ENCODE measurements around the gene GAGE13. TPM values are rescaled to one million over a fixed set of nuclear protein-coding genes. Genes with fewer than 3 reads are reported as not detected.

GAGE13 gene
- total and polyA plus RNA-seq, 9 of the 15 experiments (the other 6 are each of a cell fraction or from before 2014, with no cell fraction given), result 31.6 to 506 (median 154) TPM

DNA sequence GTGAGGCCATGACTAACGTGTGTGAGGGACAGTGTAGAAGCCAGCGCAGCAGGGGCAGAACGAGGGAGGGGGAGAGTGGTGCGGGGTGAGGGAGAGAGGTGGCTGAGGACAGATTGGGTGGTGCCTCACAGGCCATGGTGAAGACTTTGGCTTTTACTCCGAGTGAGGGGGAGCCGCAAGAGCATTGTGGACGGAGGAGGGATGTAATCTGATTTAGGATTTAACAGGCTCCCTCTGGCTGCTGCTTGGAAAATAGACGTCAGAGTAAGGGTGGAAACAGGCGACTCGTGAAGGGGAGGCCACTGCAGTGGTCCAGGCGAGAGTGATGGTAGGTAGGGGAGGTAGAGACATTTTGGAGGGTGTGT is 48.8 kb upstream of the GAGE13 start (continued):
- TF ChIP-seq, protein P1, sequence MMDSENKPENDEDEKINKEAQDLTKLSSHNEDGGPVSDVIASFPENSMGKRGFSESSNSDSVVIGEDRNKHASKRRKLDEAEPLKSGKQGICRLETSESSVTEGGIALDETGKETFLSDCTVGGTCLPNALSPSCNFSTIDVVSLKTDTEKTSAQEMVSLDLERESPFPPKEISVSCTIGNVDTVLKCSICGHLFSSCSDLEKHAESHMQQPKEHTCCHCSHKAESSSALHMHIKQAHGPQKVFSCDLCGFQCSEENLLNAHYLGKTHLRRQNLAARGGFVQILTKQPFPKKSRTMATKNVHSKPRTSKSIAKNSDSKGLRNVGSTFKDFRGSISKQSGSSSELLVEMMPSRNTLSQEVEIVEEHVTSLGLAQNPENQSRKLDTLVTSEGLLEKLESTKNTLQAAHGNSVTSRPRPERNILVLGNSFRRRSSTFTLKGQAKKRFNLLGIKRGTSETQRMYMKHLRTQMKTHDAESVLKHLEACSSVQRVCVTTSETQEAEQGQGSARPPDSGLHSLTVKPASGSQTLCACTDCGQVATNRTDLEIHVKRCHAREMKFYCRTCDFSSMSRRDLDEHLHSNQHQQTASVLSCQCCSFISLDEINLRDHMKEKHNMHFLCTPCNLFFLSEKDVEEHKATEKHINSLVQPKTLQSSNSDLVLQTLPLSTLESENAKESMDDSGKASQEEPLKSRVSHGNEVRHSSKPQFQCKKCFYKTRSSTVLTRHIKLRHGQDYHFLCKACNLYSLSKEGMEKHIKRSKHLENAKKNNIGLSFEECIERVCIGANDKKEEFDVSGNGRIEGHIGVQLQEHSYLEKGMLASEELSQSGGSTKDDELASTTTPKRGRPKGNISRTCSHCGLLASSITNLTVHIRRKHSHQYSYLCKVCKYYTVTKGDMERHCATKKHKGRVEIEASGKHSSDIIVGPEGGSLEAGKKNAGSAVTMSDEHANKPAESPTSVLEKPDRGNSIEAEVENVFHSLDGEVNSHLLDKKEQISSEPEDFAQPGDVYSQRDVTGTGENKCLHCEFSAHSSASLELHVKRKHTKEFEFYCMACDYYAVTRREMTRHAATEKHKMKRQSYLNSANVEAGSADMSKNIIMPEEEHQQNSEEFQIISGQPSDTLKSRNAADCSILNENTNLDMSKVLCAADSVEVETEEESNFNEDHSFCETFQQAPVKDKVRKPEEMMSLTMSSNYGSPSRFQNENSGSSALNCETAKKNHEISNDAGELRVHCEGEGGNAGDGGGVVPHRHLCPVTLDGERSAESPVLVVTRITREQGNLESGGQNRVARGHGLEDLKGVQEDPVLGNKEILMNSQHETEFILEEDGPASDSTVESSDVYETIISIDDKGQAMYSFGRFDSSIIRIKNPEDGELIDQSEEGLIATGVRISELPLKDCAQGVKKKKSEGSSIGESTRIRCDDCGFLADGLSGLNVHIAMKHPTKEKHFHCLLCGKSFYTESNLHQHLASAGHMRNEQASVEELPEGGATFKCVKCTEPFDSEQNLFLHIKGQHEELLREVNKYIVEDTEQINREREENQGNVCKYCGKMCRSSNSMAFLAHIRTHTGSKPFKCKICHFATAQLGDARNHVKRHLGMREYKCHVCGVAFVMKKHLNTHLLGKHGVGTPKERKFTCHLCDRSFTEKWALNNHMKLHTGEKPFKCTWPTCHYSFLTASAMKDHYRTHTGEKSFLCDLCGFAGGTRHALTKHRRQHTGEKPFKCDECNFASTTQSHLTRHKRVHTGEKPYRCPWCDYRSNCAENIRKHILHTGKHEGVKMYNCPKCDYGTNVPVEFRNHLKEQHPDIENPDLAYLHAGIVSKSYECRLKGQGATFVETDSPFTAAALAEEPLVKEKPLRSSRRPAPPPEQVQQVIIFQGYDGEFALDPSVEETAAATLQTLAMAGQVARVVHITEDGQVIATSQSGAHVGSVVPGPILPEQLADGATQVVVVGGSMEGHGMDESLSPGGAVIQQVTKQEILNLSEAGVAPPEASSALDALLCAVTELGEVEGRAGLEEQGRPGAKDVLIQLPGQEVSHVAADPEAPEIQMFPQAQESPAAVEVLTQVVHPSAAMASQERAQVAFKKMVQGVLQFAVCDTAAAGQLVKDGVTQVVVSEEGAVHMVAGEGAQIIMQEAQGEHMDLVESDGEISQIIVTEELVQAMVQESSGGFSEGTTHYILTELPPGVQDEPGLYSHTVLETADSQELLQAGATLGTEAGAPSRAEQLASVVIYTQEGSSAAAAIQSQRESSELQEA (IDR thresholded peaks at IDR 0.05; ENCODE audit: low read depth), result peak; percentile 59; the same call in 1 of the 2 replicates
- TF ChIP-seq, protein P2, sequence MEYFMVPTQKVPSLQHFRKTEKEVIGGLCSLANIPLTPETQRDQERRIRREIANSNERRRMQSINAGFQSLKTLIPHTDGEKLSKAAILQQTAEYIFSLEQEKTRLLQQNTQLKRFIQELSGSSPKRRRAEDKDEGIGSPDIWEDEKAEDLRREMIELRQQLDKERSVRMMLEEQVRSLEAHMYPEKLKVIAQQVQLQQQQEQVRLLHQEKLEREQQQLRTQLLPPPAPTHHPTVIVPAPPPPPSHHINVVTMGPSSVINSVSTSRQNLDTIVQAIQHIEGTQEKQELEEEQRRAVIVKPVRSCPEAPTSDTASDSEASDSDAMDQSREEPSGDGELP (CRISPR knock-in tag; IDR thresholded peaks at IDR 0.05; ENCODE audit: borderline replicate concordance), result peak; percentile 21; the same call in 1 of the 2 replicates
- TF ChIP-seq ZNF408 (CRISPR knock-in tag; IDR thresholded peaks at IDR 0.05; ENCODE audit: low read depth) (no peak), ZNF134 (CRISPR knock-in tag; conservative IDR thresholded peaks at IDR 0.05) (peak; percentile 78), HDGF (IDR thresholded peaks at IDR 0.05) (0 out of 2 replicates have a peak, but pooled peaks have one; percentile 47), POLR2H (tag; IDR thresholded peaks at IDR 0.05; ENCODE audit: low read depth) (no peak), HDAC2 (IDR thresholded peaks at IDR 0.05) (0 out of 2 replicates have a peak, but pooled peaks have one; percentile 26)
- TF ChIP-seq, protein P3, sequence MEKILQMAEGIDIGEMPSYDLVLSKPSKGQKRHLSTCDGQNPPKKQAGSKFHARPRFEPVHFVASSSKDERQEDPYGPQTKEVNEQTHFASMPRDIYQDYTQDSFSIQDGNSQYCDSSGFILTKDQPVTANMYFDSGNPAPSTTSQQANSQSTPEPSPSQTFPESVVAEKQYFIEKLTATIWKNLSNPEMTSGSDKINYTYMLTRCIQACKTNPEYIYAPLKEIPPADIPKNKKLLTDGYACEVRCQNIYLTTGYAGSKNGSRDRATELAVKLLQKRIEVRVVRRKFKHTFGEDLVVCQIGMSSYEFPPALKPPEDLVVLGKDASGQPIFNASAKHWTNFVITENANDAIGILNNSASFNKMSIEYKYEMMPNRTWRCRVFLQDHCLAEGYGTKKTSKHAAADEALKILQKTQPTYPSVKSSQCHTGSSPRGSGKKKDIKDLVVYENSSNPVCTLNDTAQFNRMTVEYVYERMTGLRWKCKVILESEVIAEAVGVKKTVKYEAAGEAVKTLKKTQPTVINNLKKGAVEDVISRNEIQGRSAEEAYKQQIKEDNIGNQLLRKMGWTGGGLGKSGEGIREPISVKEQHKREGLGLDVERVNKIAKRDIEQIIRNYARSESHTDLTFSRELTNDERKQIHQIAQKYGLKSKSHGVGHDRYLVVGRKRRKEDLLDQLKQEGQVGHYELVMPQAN (IDR thresholded peaks at IDR 0.05; ENCODE audit: borderline replicate concordance), result 0 out of 2 replicates have a peak, but pooled peaks have one; percentile 29
- TF ChIP-seq, protein P4, sequence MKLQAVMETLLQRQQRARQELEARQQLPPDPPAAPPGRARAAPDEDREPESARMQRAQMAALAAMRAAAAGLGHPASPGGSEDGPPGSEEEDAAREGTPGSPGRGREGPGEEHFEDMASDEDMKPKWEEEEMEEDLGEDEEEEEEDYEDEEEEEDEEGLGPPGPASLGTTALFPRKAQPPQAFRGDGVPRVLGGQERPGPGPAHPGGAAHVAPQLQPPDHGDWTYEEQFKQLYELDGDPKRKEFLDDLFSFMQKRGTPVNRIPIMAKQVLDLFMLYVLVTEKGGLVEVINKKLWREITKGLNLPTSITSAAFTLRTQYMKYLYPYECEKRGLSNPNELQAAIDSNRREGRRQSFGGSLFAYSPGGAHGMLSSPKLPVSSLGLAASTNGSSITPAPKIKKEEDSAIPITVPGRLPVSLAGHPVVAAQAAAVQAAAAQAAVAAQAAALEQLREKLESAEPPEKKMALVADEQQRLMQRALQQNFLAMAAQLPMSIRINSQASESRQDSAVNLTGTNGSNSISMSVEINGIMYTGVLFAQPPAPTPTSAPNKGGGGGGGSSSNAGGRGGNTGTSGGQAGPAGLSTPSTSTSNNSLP (IDR thresholded peaks at IDR 0.05; ENCODE audit: borderline replicate concordance, low read depth, low read length), result 0 out of 2 replicates have a peak, but pooled peaks have one; percentile 19
- TF ChIP-seq, protein P5, sequence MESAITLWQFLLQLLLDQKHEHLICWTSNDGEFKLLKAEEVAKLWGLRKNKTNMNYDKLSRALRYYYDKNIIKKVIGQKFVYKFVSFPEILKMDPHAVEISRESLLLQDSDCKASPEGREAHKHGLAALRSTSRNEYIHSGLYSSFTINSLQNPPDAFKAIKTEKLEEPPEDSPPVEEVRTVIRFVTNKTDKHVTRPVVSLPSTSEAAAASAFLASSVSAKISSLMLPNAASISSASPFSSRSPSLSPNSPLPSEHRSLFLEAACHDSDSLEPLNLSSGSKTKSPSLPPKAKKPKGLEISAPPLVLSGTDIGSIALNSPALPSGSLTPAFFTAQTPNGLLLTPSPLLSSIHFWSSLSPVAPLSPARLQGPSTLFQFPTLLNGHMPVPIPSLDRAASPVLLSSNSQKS (CRISPR knock-in tag; IDR thresholded peaks at IDR 0.05), result no peak
- TF ChIP-seq, protein P6, sequence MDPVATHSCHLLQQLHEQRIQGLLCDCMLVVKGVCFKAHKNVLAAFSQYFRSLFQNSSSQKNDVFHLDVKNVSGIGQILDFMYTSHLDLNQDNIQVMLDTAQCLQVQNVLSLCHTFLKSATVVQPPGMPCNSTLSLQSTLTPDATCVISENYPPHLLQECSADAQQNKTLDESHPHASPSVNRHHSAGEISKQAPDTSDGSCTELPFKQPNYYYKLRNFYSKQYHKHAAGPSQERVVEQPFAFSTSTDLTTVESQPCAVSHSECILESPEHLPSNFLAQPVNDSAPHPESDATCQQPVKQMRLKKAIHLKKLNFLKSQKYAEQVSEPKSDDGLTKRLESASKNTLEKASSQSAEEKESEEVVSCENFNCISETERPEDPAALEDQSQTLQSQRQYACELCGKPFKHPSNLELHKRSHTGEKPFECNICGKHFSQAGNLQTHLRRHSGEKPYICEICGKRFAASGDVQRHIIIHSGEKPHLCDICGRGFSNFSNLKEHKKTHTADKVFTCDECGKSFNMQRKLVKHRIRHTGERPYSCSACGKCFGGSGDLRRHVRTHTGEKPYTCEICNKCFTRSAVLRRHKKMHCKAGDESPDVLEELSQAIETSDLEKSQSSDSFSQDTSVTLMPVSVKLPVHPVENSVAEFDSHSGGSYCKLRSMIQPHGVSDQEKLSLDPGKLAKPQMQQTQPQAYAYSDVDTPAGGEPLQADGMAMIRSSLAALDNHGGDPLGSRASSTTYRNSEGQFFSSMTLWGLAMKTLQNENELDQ (CRISPR knock-in tag; IDR thresholded peaks at IDR 0.05; ENCODE audit: borderline replicate concordance), result no peak

Measured in K562 (cell line).